HG03159 (cell line): ENCODE data around the gene SOX10.

Experiments
- ATAC-seq: cut with Tn5 transposase; IDR thresholded peaks from one replicate; pipeline ENCODE4 v1.9.1; 2021; ENCODE audit warnings: mild to moderate bottlenecking, moderate library complexity; ENCODE audit not compliant: unreplicated experiment

The SOX10 gene

DNA sequence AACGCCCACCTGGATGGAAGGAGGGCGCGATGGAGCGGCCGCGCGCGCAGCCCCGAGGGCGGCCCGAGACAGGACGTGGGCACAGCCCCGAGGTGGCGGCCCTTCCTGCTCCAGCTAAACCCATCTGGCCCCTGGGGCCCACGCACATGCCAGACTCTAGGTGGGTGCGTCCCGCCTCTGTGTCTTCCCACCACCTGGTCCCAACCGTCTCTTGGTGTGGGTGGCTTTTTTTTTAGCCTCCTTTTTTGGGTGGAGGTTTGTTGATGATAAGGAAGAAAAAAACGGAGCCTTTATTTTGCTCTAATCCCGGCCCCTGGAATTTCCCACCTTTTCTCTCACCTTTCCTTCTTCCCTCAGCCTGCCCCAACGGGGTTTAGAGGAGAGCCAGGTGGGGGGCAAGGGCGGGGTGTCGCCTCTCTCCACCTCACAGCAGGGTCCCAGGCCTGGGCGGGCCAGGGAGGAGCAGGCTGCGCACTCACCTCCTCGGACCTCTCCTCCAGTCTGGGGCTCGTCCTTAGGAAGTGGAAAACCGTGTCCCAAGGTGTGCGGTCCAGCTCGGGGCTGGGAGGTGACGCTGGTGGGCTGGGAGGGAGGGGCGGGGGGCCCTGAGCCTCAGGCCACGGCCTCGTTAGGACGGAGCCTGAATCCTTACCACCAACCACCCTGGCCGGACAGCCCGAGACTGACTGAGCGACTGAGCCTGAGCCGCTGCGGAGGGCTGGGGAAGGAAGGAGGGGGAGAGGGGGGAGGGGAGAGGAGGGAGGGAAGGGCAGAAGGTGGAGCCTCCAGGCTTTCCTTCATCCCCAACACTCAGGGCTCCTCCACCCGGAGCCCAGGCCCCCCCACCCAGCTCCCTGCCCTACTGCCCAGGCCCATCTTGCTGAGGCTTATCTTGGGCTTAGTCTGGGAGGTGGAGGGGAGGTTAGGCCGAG is at the start of gene SOX10:
Gene SOX10, minus strand, starts transcription at position 696 of the 932 bp plus-strand sequence. CDS start 771 bp downstream, outside the sequence.
- no peak for ATAC-seq

GRCh38 chr22:38033522-38034277 is 49.3 kb upstream of the SOX10 start:
- ATAC-seq = no peak

DNA sequence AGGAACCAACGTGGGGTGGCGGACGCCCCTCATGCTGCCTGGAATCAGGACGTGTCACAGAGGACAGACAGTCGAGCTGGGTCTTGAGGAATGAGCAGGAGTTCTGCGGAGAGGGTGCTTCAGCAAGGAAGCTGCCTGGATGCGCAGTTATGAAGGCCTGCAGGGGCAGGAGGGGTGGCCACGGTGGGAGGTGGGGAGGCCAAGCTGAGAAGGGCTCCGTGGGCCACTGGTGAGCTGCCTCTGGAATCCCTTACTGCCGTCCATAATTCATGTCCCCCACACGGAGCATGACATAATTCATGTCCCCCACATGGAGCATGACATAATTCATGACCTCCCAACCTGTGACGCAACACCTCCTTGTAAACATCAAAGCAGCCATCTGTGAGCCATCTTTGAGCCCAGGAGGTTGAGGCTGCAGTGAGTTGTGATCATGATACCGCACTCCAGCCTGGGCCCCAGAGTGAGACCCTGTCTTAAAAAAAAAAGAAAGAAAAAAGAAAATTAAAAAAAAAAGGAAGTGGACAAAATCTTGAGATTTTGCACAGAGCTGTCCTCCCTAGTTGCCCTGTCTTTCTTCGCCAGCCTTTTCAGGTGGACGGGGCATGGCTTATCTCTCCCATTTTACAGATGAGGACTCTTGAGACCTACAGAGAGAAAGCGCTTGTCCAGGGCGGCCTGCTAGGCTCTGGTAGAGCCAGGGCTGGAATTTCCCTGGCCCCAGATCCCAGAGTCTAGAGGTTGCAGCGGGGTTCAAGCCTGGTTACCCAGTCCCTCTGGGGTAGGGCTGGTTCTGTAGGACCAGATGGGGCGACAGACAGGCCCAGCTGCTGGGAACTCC is 48.5 kb upstream of the SOX10 start:
- no peak for ATAC-seq

- no peak for ATAC-seq
Measured at GRCh38 chr22:38031491-38031890, 47.1 kb upstream of the SOX10 start.

- ATAC-seq = no peak
Measured at GRCh38 chr22:38030311-38031133, 46.2 kb upstream of the SOX10 start.

- ATAC-seq = no peak
Measured at GRCh38 chr22:38029901-38030300, 45.5 kb upstream of the SOX10 start.

DNA sequence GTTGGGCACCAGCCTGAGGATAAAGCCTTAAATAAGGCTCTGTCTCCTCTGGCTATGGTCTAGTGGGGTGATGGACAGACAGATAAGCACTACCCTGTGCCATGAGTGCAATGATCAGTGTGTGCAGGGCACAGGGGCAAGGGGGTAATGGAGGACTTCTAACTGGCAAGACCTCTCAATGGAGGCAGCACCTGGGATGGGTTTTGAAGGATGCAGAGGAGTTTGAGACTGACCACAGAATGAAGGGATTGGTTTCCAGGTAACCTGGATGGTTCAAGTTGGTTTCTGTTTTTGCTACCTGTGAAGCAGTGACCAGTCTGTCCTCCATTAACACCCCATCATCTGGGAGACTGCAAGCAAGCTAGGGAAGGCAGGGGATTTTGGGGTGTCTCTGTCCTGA is 45.0 kb upstream of the SOX10 start:
- no peak for ATAC-seq

GRCh38 chr22:38028344-38029130 is 44.2 kb upstream of the SOX10 start:
- no peak for ATAC-seq

DNA sequence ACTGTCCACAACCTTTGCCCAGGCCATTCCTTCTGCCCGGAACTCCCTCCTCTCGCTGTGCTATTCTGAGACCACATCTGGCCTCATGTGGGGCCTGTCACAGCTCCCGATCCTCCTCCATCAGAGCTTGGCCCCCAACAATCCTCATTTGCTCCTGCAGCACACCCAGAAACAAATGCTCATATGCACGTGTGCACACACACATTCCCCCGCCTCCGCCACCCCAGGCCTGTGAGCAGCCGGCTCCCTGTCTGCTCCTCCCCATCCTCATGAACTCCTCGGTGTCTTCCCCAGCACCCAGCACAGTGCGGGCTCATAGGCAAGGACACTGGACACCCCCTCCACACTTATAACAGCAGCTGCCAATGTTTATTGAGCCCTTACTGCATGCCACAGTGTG is 43.1 kb upstream of the SOX10 start:
- ATAC-seq = no peak

GRCh38 chr22:38026130-38027111 is 42.1 kb upstream of the SOX10 start:
- no peak for ATAC-seq

DNA sequence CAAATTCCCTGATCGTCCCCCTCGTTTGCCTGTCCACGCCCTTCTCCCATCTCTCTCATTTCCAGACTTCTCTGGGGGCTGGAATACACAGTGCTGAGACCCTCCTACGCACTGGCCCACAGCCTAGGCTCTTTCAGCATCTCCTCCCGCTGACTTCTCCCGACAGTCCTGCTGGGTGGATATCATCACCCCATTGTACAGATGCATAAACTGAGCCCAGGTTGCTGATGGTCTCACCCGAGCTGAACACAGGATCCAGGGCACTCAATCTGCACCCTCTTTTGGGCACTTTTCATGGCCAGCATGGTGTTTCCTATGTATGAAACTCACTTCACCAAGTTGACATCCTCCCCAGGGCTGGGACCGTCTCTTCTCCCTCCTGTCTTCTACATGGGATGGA is 41.2 kb upstream of the SOX10 start:
- no peak for ATAC-seq

DNA sequence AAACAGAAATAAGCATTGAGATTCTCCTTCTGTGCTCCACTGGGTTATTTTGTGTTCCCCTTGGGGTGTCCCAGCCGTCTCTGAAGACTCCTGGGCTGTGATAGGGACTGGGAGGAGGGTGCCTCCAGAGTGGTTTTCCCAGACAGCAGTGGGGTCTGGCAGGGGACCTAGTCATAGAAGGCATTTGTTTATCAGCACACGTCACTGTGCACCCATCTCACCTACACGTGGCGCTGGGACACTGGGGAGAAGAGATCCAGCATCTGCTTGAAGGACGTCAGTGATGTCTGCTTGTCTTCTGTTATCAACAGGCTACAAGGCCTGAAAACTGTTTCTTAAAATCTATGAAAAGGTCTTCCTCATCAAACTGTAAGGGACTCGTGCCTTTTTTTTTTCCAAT is 38.7 kb upstream of the SOX10 start:
- ATAC-seq = no peak

- ATAC-seq = no peak
Measured at GRCh38 chr22:38021206-38021605, 36.9 kb upstream of the SOX10 start.

- no peak for ATAC-seq
Measured at GRCh38 chr22:38018938-38019827, 34.8 kb upstream of the SOX10 start.

GRCh38 chr22:38017939-38018885 is 33.9 kb upstream of the SOX10 start:
- no peak for ATAC-seq

- ATAC-seq = no peak
Measured at GRCh38 chr22:38017272-38017920, 33.0 kb upstream of the SOX10 start.
